M059J (cell line): ENCODE measurements around the gene ST6GAL1. TPM values are rescaled to one million over a fixed set of nuclear protein-coding genes. Genes with fewer than 3 reads are reported as not detected.
"Not testable (repeated sequence)": the region's sequence is repeated elsewhere in the genome, so short reads cannot be mapped to it uniquely, and the experiment has no call there.

Experiments
- DNase-seq: peaks from one replicate; pipeline ENCODE4 v3.0.0-alpha.2; 2012; ENCODE audit warnings: low read depth
- total RNA-seq: library from RNA; depleted of rRNA; stranded (reverse); fragments of >200 nt; shearing (Covaris generic); gene quantifications from 2 replicates; pipeline ENCODE4 v1.2.3, GENCODE V29; 2014

The ST6GAL1 gene
- total RNA-seq, 1 experiment from 2014 or later, result 1.2 TPM

DNA sequence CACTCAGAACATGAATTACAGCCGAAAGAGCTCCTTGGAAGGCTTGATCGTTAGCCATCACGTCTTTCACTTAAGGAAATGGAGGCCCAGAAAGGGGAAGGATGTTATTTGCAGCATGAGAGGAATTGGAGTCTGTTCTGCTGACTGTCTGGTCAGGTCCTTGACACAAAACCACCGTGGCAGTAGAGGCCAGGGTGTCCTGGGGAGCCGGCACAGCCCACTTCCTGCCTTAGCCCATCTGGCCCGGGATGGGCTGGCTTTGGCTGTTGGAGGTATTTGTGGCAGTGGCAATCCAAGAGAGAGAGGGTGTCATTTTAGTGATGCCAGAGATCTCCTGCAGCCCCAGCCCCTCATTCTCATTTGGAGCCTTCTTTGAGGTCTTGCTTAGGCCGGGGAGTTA lies 37.4 kb downstream of the ST6GAL1 start:
- DNase-seq, result peak; percentile 50

DNA sequence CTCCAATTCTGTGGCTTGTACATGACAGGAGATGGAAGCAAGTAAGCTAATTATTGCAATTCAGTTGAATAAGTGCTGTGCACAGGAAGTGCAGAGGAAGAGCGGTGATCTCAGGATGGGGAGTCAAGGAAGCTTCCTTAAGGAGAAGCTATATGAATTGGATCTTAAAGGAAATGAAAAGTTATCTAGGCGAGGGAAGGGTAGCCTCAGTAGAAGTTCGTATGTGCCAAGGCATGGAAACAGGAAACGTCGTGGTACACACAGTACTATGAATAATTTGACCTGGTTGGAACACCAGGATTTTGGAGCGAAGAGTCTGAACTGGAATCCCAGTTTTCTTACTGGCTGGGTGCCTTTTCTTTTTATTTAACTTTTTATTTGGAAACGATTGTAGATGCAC lies 39.3 kb downstream of the ST6GAL1 start:
- DNase-seq, result no peak

DNA sequence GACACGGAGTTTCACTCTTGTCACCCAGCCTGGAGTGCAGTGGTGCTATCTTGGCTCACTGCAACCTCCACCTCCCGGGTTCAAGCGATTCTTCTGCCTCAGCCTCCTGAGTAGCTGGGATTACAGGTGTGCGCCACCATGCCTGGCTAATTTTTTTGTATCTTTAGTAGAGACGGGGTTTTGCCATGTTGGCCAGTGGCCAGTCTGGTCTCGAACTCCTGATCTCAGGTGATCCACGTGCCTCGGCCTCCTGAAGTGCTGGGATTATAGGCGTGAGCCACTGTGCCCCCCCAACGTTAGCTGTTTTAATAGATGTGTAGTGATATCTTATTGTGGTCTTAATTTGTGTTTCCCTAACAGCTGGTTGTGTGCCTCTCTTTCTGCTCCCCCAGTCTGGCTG lies 40.8 kb downstream of the ST6GAL1 start:
- DNase-seq, result not testable (repeated sequence)

DNA sequence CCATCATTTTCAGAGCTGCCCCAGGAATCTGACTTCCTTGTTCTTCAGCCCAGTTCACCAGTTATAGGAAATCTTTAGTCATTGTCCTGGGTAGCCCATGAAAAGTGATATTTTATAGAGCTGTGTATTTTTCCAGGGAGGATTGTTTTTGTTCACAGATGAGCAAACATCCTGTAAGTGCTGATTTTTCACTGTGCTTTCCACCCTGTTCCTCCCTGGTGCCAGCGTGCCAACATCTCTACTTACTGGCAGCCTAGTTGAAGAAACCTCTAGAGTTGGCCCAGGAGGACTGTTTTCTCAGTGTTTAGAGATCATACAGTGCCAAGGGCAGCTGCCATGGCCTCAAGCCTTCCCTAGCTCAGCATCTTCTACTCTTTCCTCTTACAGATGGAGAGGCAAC lies 41.3 kb downstream of the ST6GAL1 start:
- peak; percentile 32 for DNase-seq

DNA sequence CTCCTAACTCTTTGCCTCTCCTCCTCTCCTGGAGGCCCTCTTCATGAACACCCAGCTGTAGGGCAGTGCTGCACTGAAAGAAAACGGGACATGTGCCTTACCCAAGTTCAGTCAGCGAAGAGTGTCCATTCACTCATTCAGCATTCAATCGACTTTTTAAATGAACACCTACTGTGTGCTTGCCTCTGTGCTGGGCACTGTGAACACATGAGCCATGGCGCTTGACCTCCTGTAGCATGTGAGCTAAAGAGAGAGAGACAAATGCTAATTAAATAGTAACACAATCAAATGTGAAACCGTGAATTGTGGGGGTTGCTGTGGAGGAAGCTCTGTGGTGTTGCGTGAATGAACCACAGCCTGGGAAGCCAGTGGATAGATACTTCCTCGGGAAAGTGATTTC lies 43.4 kb downstream of the ST6GAL1 start:
- no peak for DNase-seq

DNA sequence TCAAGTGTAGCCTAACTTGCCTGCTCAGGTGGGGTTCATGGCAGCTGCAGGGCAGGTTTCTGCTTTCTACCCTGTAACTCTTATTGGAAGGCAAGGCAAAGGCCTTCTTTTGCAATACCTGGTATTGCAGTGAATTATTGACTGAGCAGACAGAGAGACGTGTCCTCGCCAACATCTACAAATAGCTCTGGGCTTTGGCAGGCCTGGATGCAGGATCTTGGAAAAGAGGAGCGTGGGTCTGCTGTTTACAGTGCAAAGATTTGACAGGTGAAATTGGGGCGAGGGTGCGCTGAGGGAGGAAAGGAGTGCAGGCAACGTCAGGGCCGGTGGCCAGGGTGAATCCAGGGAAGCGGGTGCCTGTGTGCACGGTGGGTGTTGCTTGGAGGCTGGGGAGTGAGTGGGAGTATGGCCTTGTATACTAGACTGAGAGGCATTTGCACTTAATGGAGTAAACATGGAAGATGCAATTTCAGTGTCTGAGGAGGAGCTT lies 44.5 kb downstream of the ST6GAL1 start:
- DNase-seq, result no peak

DNA sequence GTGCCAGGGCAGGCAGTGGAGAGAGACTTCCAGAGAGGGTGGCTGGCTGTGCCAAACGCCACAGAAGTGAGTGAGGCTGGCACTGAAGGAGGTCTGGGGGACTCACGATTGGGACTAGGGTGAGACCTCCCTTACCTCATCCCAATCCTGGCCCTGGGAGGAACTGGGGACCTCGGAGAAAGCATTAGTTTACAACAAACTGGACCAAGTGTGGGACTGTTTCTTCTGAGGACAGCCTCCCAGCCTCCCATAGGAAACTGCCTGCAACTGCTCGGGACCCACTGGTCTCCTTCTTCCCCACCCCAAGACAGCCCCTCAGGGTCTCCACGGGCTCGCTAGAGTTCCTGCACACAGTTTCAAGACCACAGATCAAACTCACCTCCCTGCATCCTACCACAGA lies 45.4 kb downstream of the ST6GAL1 start:
- DNase-seq, result no peak

DNA sequence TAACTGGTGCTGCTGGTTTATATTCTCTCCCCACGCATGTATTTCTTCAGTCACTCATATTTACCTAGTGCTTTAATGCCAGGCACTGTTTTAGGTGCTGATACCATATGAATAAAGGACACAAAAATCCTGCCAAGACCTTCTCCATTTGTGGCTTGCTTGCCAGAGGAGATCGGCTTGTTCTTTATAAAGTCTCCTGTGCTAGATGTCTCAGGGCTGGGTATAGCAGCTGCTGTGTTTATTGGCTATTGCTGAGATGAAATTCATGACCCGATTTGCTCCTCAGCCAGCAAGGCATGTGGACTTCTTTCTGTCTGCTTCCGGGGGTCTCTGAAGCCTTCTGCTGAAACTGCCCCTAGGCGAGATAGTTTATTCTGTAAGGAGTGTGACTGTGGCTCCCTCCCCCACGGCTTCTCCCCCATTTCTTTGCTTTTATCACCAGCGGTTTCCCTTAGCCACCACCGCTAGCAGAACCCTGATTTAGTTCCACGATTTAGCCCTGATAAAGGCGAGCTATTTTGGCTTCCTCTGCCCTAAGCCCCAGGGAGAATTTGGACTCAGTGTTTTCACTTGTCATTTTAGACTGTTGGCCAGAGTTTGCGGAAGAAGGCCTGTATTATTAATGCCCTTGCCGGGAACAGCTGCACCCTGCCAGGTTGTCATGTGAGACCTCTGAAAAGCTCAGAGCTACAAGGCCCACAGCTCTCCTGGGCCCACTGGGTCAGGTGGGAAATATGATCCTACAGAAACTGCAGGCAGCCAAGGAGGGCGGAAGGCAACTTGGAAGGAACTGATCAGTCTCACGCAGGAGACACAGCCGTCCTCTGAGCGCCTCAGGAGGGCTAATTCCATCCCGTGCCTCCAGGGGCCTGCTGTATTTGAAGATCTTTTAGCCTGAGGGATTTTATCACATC lies 46.8 kb downstream of the ST6GAL1 start:
- peak; percentile 94 for DNase-seq

DNA sequence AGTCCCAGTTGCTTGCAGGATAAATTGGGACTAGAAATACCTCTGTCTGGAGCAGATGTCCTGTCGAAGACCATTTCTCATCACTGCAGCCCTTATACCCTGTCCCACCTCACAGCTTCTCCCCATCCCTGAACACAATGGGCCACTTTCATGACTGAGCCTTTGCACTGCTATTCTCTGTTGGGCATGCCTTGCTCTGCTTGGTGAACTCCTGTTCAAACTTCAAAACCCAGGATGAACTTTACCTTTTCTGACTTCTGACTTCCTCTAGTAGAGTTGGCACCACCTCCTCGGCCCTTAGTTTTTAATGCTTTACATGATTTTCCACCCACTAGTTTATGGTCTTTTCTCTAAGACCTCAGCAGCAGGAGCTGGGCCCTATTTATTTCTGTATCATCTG lies 48.4 kb downstream of the ST6GAL1 start:
- no peak for DNase-seq

DNA sequence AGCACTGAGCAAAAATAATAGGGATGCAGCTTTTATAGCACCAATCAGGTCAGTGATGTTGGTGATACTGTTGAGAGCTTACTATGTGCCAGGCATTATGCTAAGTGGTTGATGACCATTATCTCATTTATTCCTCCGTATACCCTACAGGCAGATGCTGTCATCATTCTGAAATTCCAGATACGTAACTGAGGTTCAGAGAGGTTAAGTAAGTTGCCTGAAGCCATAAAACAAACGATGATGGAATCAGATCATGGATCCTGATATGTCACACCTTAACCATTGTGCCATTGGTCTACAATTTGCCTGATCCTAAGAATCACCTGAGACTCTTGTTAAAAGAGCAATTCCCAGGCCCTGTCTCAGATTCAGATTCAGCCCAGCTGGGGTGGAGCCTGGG lies 49.5 kb downstream of the ST6GAL1 start:
- DNase-seq, result peak; percentile 93

DNA sequence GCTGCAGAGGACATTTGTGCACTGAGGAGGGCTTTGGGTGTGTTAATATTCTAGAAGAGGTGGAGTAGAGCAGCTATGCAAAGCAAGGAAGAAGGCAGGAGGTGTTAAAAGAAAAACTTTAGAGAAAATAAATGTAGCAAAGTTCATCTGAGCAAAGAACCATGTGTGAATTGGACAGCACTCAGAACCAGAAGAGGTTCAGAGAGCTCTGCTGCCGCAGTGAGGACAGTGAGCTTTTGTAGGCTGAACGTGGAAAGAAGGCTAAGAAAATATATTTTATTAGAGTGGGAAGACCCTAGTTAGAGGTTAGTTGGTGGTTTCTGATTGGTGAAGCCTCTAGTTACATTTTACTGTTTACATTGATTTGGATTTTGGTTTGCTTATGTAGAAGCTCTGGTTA lies 50.7 kb downstream of the ST6GAL1 start:
- DNase-seq, result no peak

DNA sequence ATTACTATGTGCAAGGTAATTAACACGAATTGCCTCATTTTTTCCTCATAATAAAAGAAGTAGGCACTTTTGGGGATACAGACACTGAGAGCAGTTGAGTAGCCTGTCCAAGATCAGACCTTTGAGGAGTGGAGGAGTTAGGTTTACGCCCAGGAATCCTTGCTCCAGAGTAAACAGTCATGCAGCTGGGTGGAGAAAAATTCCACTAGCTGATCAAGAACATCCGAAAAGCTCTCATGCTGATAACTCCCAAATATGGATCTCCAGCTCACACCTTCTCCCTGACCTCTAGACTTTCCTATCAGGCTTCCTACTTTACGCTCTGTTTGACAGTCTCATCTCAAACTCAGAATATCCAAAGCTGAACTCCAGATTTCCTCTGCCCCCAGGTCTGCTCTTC lies 53.3 kb downstream of the ST6GAL1 start:
- DNase-seq, result no peak

DNA sequence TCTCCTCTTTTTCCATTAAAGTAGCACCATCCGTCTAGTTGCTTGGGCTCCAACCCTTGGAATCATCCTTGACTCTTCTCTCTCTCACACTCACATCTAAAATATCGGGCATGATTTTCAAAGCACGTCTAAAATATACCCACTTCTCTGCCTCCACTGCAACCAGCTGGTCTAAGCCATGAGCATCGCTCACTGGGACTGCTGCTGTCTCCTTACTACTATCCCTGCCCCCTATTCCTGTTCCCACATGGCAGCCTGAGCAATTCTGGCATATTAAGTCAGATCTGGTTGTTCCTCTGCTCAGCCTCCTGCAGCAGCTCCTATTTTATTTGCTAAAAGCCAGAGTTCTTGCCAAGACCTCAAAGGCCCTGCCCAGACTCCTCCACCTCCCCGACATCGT lies 53.7 kb downstream of the ST6GAL1 start:
- DNase-seq, result no peak

DNA sequence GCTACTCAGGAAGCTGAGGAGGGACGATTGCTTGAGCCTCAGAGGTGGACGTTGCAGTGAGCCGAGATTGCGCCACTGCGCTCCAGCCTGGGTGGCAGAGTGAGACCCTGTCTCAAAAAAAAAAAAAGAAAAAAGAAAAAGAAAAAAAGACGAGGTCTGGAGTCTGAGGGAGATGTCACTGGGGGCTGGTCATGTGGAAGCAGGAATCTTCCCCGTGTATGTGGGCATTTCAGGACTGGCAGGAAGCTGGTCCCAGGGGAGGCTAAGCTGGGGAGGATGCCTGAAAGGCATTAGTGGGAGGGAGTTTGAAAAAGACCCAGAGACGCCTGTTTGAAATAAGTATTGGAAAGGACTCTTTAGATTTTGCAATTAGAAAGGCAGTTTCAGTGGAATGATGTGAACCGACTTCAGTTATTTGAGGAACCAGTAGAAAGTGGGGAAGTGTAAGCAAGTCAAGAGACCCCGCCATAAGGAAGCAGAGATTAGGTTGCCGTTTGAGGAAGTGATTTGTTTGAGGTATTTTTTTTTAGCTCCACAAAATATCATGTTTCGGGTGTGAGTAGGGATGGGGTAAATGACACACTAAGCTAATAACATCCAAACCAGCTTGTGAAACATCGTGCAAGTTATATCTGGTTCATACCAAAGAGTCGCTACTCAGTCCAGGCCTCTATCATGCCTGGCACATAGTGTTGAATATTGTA lies 55.5 kb downstream of the ST6GAL1 start:
- DNase-seq, result no peak

DNA sequence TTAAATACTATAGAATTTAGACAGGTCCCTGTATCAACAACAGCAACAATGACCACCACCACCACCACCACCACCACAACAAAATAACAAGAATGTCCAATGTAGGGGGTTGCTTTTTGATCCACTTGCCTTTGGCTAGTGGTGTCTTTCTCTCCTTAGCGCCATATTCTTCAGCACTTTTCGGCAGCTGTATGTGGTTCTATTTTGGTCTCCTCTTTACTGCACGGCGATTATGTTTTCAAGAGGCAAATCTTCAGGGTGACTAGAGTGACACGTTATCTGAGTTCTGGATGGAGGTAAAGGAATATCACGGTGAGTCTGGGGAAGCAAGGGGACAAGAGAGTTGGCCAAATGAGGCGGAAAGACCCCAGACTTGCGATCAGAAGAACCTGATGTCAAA lies 56.1 kb downstream of the ST6GAL1 start:
- no peak for DNase-seq

DNA sequence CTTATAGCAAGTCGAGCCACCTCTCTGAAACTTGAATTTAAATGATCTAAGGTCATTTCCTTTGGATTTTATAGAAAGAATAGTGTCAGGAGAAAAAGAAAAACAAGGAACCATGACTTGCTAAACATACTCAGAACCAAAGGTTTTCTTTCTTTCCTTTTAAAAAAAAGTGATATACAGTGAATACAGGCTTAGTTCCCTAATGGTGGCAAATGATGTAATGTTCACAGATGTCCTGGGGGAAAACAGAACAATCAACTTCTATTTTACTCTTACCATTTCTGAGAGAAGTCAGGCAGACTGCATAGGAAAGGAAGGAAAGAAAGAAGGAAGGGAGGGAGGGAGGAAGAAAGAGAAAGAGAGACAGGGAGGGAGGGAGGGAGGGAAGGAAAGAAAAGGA lies 56.5 kb downstream of the ST6GAL1 start:
- no peak for DNase-seq

DNA sequence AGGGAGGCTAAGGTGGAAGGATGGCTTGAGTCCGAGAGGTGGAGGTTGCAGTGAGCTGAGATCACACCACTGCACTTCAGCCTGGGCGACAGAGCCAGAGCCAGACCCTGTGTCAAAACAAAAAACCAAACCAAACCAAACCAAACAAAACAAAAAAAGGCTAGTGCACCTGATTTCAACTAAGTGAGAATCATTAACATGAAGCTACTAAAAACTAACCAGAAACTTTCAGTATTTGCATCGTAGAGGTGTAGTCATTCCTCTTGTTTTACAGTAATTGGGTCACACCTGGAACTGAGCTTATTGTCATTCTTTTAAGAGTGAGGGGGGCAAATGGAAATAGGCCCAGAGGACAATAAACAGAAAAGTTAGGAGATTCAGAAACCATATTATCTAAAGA lies 58.5 kb downstream of the ST6GAL1 start:
- no peak for DNase-seq

DNA sequence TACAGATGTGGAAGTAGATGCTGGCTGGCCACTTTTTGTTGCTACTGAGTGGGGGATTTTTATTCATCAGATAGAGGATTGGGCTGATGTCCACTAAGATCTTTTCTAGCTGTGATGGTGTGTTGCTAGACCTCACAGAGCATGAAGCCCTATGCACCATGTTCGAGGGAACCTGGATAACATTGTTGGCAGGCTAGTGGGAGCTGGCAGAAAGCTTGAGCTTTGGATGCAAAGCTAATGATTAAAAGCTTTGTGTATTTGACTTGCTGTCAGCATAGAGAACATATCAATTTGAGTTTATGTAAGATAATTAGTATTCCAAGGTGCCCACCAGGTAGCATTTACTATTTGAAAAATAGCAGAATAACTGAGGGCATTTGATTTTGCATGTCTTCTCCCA lies 59.1 kb downstream of the ST6GAL1 start:
- no peak for DNase-seq

DNA sequence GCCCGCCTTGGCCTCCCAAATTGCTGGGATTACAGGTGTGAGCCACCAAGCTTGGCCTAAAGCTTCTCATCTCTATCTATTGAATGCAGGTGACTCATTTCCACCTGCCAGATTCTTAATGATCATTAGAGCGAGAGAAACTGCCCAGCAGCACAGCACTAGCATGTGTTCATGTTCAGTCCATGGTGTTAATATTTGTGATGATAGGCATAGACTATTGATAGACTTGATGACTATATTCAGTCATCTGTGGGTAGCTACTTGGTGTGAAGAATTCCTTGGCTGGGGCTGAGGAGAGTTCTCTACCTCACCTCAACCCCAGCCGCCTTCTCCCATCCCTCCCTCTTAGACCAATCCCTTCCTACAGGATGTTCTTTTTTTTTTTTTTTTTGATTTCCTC lies 60.0 kb downstream of the ST6GAL1 start:
- no peak for DNase-seq

DNA sequence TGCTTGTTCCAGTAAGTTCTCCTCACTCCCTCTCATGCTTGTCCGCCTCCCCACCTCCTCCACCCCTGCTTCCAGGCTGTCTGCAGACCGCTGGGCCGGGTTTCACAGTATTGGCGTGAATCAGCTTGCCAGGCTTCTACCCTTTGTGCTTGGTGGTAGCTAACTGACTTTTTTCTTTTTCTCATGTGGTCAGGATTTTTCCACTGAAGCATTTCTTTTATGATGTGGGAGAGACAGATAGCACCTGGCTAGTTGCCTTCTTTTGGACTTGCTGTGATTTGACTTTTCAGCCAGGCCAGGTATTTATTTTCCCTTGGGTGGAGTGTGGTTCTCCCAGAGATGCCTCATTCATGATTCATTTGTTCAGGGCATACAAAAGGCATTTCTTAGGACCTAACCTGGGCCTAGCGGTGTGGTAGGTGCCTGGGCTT lies 60.6 kb downstream of the ST6GAL1 start:
- peak; percentile 95 for DNase-seq

DNA sequence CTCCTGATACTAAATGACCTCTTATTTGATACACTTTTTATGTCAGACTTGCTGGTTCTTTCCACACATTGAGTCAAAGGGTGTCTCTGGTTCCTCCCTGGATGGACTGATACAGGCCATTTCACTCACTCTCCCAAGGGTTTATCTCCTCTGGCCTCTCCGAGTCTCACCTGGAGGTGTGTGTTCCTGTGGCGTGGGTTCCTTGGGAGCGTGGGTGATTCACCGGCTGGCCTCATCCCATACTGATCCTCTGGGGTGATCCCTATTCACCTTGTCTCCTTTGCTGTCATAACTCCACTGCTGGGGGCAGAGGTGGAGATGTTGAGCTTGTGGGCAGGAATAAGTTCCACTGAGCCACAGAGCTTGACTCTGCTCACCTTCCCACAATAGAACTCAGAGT lies 61.1 kb downstream of the ST6GAL1 start:
- peak; percentile 36 for DNase-seq

DNA sequence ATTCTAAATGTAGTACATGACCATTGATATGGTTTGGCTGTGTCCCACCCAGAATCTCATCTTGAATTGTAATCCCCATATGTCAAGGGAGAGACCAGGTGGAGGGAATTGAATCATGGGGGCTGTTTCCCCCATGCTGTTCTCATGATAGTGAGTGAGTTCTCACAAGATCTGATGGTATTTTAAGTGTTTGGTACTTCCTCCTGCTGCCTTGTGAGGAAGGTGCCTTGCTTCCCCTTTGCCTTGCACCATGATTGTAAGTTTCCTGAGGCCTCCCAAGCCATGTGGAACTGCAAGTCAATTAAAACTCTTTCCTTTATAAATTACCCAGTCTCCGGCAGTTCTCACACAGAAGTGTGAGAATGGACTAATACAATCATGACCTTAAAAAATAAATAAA lies 61.8 kb downstream of the ST6GAL1 start:
- DNase-seq, result not testable (repeated sequence)

DNA sequence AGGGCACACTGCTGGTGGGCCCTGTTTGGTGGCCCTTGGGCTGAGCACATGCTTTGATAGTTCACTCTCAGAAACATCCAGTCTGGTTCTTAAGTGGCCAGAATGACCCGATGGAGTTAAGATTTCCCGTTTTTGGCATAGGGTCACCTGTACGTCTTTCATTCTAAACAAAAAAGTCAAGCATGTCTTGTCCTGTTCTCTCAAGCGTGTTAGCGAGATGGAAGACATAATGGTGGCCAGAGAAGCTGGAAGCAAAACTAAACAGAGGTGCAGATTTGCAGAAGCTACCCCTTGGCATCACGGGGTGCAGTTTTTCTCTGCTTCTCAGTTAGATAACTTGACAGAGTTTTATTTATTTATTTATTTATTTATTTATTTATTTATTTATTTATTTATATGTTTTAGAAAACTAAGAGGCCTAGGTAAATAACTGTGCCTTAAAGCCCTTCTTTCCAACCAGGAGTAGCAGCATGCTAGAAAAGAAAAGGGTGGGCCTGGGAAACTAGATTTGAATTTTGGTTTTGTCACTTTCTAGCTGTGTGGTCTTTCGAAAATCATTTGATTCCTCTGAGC lies 63.0 kb downstream of the ST6GAL1 start:
- no peak for DNase-seq
